H9 (cell line): ENCODE measurements around the gene MYO15A. TPM values are rescaled to one million over a fixed set of nuclear protein-coding genes. Genes with fewer than 3 reads are reported as not detected.

ENCODE experiments used
- DNase-seq: peaks from one replicate; pipeline ENCODE4 v3.0.0-alpha.2; 2017
- H2AFZ ChIP-seq: one replicate; pipeline ENCODE4 v1.6.1; 2013; ENCODE audit warnings: mild to moderate bottlenecking, low read length, control low read depth, moderate library complexity
- H2AK5ac ChIP-seq: 2 replicates; pipeline ENCODE4 v1.6.1; 2013; ENCODE audit warnings: low read length, control low read depth, mixed read lengths; ENCODE audit not compliant: insufficient read length
- H2BK120ac ChIP-seq: one replicate; pipeline ENCODE4 v1.6.1; 2013; ENCODE audit warnings: low read depth, mild to moderate bottlenecking, low read length, control low read depth, inconsistent platforms; ENCODE audit not compliant: poor library complexity, severe bottlenecking
- H2BK12ac ChIP-seq: 2 replicates; pipeline ENCODE4 v1.6.1; 2013; ENCODE audit warnings: low read length, control low read depth, mixed read lengths, low read depth; ENCODE audit not compliant: insufficient read length
- H2BK15ac ChIP-seq: 2 replicates; pipeline ENCODE4 v1.6.1; 2013; ENCODE audit warnings: low read depth, low read length, control low read depth
- H2BK20ac ChIP-seq: one replicate; pipeline ENCODE4 v1.6.1; 2013; ENCODE audit warnings: low read depth, mild to moderate bottlenecking, low read length, control low read depth, inconsistent platforms; ENCODE audit not compliant: poor library complexity, severe bottlenecking
- H2BK5ac ChIP-seq: 2 replicates; pipeline ENCODE4 v1.6.1; 2013; ENCODE audit warnings: low read length, control low read depth, mixed read lengths; ENCODE audit not compliant: insufficient read length
- H3K14ac ChIP-seq: 2 replicates; pipeline ENCODE4 v1.6.1; 2013; ENCODE audit warnings: low read length, control low read depth; ENCODE audit not compliant: insufficient read depth
- H3K18ac ChIP-seq: 2 replicates; pipeline ENCODE4 v1.6.1; 2013; ENCODE audit warnings: low read depth, mild to moderate bottlenecking, mixed read lengths, low read length, control low read depth; ENCODE audit not compliant: insufficient read length
- H3K23ac ChIP-seq: 2 replicates; pipeline ENCODE4 v1.6.1; 2013; ENCODE audit warnings: low read length, control low read depth, mixed read lengths, low read depth; ENCODE audit not compliant: insufficient read length
- H3K23me2 ChIP-seq: 2 replicates; pipeline ENCODE4 v1.6.1; 2013; ENCODE audit warnings: low read depth, mild to moderate bottlenecking, mixed read lengths, low read length, control low read depth; ENCODE audit not compliant: insufficient read length, poor library complexity, severe bottlenecking
- H3K27ac ChIP-seq: 2 replicates; pipeline ENCODE4 v1.5.1; 2013; ENCODE audit warnings: low read length, control low read depth, mixed read lengths, low read depth; ENCODE audit not compliant: insufficient read length
- H3K27me3 ChIP-seq: 2 replicates; pipeline ENCODE4 v1.6.1; 2013; ENCODE audit warnings: low read length, control low read depth, inconsistent platforms; ENCODE audit not compliant: insufficient read depth
- H3K4ac ChIP-seq: 2 replicates; pipeline ENCODE4 v1.6.1; 2013; ENCODE audit warnings: low read depth, mild to moderate bottlenecking, control low read depth, inconsistent platforms, low read length, moderate library complexity
- H3K4me1 ChIP-seq: 2 replicates; pipeline ENCODE4 v1.6.1; 2013; ENCODE audit warnings: low read length, control low read depth, inconsistent platforms; ENCODE audit not compliant: insufficient read depth
- H3K4me2 ChIP-seq: 2 replicates; pipeline ENCODE4 v1.6.1; 2013; ENCODE audit warnings: low read length, control low read depth, mixed read lengths; ENCODE audit not compliant: insufficient read length, insufficient read depth
- H3K56ac ChIP-seq: 2 replicates; pipeline ENCODE4 v1.6.1; 2013; ENCODE audit warnings: low read depth, mild to moderate bottlenecking, mixed read lengths, low read length, control low read depth; ENCODE audit not compliant: insufficient read length
- H3K79me1 ChIP-seq: 2 replicates; pipeline ENCODE4 v1.6.1; 2013; ENCODE audit warnings: low read depth, mild to moderate bottlenecking, moderate library complexity, low read length, control low read depth, inconsistent platforms; ENCODE audit not compliant: insufficient read depth, poor library complexity, severe bottlenecking
- H3K79me2 ChIP-seq: 2 replicates; pipeline ENCODE4 v1.6.1; 2013; ENCODE audit warnings: low read length, control low read depth, inconsistent platforms; ENCODE audit not compliant: insufficient read depth
- H3K9ac ChIP-seq: 2 replicates; pipeline ENCODE4 v1.6.1; 2013; ENCODE audit warnings: low read length, control low read depth, mixed read lengths; ENCODE audit not compliant: insufficient read length; ENCODE audit errors: extremely low read depth
- H3K9me3 ChIP-seq: one replicate; pipeline ENCODE4 v1.6.1; 2013; ENCODE audit warnings: low read depth, low read length, inconsistent platforms; ENCODE audit not compliant: control insufficient read depth
- H3T11ph ChIP-seq: one replicate; pipeline ENCODE4 v1.6.1; 2013; ENCODE audit warnings: mild to moderate bottlenecking, low read length, control low read depth, inconsistent platforms
- H4K20me1 ChIP-seq: one replicate; pipeline ENCODE4 v1.6.1; 2013; ENCODE audit not compliant: control insufficient read depth, insufficient read length, insufficient read depth
- H4K5ac ChIP-seq: 2 replicates; pipeline ENCODE4 v1.6.1; 2013; ENCODE audit warnings: low read depth, mild to moderate bottlenecking, mixed read lengths, low read length, control low read depth; ENCODE audit not compliant: insufficient read length
- H4K8ac ChIP-seq: replicated peaks from 2 replicates; pipeline ENCODE4 v1.6.1; 2013; ENCODE audit warnings: low read length, control low read depth, mixed read lengths, low read depth; ENCODE audit not compliant: insufficient read length
- H4K91ac ChIP-seq: 2 replicates; pipeline ENCODE4 v1.6.1; 2013; ENCODE audit warnings: low read depth, mild to moderate bottlenecking, moderate library complexity, mixed read lengths, low read length, control low read depth; ENCODE audit not compliant: insufficient read length
- H3K27ac Mint-ChIP-seq, 3 experiments: 2 replicates in 2 of 3; 3 replicates in 1 of 3; pipeline ENCODE4 v1.8.0; 2020 to 2021; ENCODE audit warnings: mixed read lengths in 3 of 3, mild to moderate bottlenecking in 1 of 3, moderate library complexity in 1 of 3
- H3K27me3 Mint-ChIP-seq: 2 replicates; pipeline ENCODE4 v1.8.0; 2021; ENCODE audit warnings: low read depth, mild to moderate bottlenecking, moderate library complexity, mixed read lengths
- H3K36me3 Mint-ChIP-seq, 3 experiments: 2 replicates in 2 of 3; 3 replicates in 1 of 3; pipeline ENCODE4 v1.8.0; 2020 to 2021; ENCODE audit warnings: low read depth in 3 of 3, mixed read lengths in 3 of 3; ENCODE audit not compliant: insufficient read depth in 1 of 3
- H3K4me1 Mint-ChIP-seq, 2 experiments: 2 replicates each; pipeline ENCODE4 v1.8.0; 2020; ENCODE audit warnings: mixed read lengths in 2 of 2
- H3K4me3 Mint-ChIP-seq, 2 experiments: 2 replicates in 1 of 2; 3 replicates in 1 of 2; pipeline ENCODE4 v1.8.0; 2020 to 2021; ENCODE audit warnings: mild to moderate bottlenecking in 2 of 2, mixed read lengths in 2 of 2, moderate library complexity in 1 of 2
- H3K9me3 Mint-ChIP-seq, 2 experiments: 2 replicates in 1 of 2; 3 replicates in 1 of 2; pipeline ENCODE4 v1.8.0; 2020; ENCODE audit warnings: mild to moderate bottlenecking in 2 of 2, mixed read lengths in 2 of 2, moderate library complexity in 1 of 2
- CTCF ChIP-seq: fragments of 200-600 bp; sonication (generic); conservative IDR thresholded peaks from 3 replicates; pipeline ENCODE4 v1.8.0; 2021; ENCODE audit warnings: antibody characterized with exemption, mild to moderate bottlenecking
- WGBS: extraction: QIAGEN DNeasy Blood & Tissue Kit; methylation state at CpG from one replicate; pipeline ENCODE4 v1.1.7; 2013; ENCODE audit warnings: missing lambda C conversion rate, low lambda C conversion rate, mixed read lengths; ENCODE audit not compliant: insufficient read length; ENCODE audit errors: extremely low coverage; 5-methylcytosine and 5-hydroxymethylcytosine counted together
- total RNA-seq: library from RNA; stranded (reverse); gene quantifications from 2 replicates; pipeline ENCODE4 v1.2.1, GENCODE V29; 2021

MYO15A gene
- total RNA-seq, 1 experiment from 2014 or later, result 2.5 TPM

- H3K4me3 Mint-ChIP-seq, result peak within 1 kb of the TSS; percentile 98
- Histone ChIP-seq H3K23ac (no peak within 1 kb of the TSS), H3K18ac (no peak within 1 kb of the TSS), H3K27ac (no peak within 1 kb of the TSS), H3K4ac (no peak within 1 kb of the TSS), H2BK15ac (no peak within 1 kb of the TSS), H3K23me2 (peaks cover 7% of the 10 kb centered on the region), H2BK20ac (no peak within 1 kb of the TSS), H2AFZ (no peak within 1 kb of the TSS), H2BK5ac (no peak within 1 kb of the TSS), H3K56ac (no peak within 1 kb of the TSS), H2AK5ac (no peak within 1 kb of the TSS), H3K9me3 (no peaks in the 10 kb centered on the region), H4K5ac (no peak within 1 kb of the TSS), H2BK12ac (no peak within 1 kb of the TSS), H4K91ac (no peak within 1 kb of the TSS), H2BK120ac (no peak within 1 kb of the TSS), H3K27me3 (no peaks in the 10 kb centered on the region), H4K20me1 (no peaks in the 10 kb centered on the region), H3T11ph (no peak within 1 kb of the TSS), H3K4me1 (no peaks in the 10 kb centered on the region), H3K79me1 (no peaks in the 10 kb centered on the region), H3K79me2 (no peaks in the 10 kb centered on the region), H3K4me2 (peak within 1 kb of the TSS; percentile 81), H4K8ac (no peak within 1 kb of the TSS), H3K14ac (peak within 1 kb of the TSS; percentile 55; the same call in 1 of the 2 replicates), H3K9ac (peak within 1 kb of the TSS; percentile 66)
- H3K36me3 Mint-ChIP-seq, result peaks cover 0 to 15% (median 7%) of the 10 kb centered on the region in 3 experiments; a peak in 5 of 7 replicates
- no peaks in the 10 kb centered on the region for H3K27me3 Mint-ChIP-seq
- peak within 1 kb of the TSS; percentile 95 to 97 (median 97); a peak in 6 of 7 replicates for H3K27ac Mint-ChIP-seq
- no CpG with 5 or more reads among the region's 52 CpGs for WGBS
- TF ChIP-seq CTCF, result no peak
- H3K9me3 Mint-ChIP-seq, result no peaks in the 10 kb centered on the region
- peaks cover 9 to 15% of the 10 kb centered on the region in 2 experiments for H3K4me1 Mint-ChIP-seq
- DNase-seq, result peak; percentile 97
Measured at GRCh38 chr17:18087610-18088491, 20.7 kb upstream of the MYO15A start, which contains the start of gene DRG2. Gene DRG2 (plus strand): TSS chr17:18087948. CDS start chr17:18088024, 76 bp downstream.
